Mesenteric fat pad (tissue), 1 donor: ENCODE results near the gene CARD18. TPM values are rescaled to one million over a fixed set of nuclear protein-coding genes. Genes with fewer than 3 reads are reported as not detected.

Source experiments
- DNase-seq: peaks from one replicate; pipeline ENCODE4 v3.0.0-alpha.2; 2020; ENCODE audit warnings: low spot score
- long read RNA-seq: library from polyadenylated mRNA; unstranded; transcript quantifications from one replicate; pipeline ENCODE4 v2.0.0, GENCODE V29; 2020
- total RNA-seq: library from RNA; stranded (reverse); fragmentation: NEBNext Ultra II Directional; extraction: Animal tissue kit (Norgen Biotek cat#: 25700); gene quantifications from one replicate; pipeline ENCODE4 v1.2.1, GENCODE V29; 2021
- donor health status: DM: yes; HTN: yes; CAD: no.

CARD18 gene
- total RNA-seq, result not detected
- long read RNA-seq, result 0 reads

GRCh38 chr11:105139669-105140068 is at the start of gene CARD18:
Gene CARD18, minus strand, starts transcription at chr11:105139769. Its CDS starts 43 bp downstream, at chr11:105139726.
- no peak for DNase-seq

GRCh38 chr11:105183987-105184386 is 44.4 kb upstream of the CARD18 start:
- DNase-seq, result no peak

- DNase-seq, result no peak
These were observed 43.9 kb upstream of the CARD18 start for GRCh38 chr11:105183426-105183825.

DNA sequence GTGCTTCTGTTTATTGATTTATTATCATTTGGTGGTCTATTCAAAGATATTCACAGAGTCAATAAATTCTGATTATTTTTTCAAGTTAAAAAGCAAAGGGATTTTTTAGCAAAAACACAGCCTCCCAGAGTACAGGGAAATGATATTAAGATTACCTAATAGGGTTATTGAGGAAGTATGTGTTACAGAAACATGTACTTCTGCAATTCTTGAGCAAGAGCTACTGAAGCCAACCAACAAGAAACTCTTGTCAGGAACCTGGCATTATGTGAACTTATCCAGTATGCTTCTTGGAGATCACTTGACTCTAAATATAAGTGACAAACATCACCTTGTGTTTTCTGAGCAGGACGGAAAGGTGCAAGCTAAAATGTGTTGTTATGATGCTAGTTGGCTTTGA is 42.0 kb upstream of the CARD18 start:
- no peak for DNase-seq

DNA sequence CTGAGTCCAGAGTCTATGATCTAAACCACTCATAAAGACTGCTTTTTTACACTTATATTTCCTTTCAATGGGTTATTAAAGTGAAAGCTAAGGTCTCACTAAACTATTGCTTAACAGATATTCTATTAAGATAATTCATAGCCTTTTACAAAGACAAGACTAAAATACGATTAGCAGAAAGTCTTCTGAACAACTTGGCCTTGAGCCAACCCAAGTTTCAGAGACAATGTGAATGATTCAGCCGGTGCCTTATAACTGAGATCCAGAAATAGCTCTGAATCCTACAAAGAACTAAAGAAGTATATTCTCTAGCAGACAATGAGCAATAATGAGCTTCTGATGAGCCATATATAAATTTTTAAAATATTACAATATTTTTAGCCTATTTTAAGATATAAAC is 41.5 kb upstream of the CARD18 start:
- DNase-seq, result no peak

DNA sequence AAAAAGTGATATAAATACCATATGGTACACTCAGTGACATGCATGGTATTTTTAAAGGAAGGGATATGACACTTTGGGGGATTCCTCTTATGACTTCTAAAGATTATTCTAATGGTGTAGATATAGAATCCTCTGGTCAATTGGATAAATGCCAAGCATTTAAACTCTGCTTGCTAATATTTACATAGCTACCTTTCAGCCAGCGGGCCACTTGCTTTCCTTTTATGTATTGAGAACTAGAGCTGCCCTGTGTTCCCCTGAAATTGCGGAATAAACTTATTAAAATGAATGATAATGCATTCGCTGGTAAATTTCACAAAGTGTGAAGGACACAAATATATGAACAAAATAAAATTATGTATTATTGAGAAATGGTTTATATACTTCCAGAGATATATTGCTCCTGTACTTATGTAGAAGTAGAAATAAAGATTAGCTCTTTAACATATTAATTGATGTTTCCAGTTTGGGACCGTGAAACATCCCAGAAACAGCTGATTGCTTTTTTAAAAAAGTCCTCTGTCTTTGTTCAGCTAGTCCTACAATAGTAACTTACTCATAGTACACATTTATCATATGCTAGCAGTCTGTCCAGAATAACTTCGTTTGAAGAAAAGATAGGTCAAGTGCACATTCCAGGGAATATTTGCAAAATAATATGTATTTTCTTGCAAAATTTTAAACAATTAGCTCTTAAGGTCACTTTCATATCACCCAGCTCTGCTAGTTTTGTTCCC is 40.1 kb upstream of the CARD18 start:
- no peak for DNase-seq

- DNase-seq, result no peak
These were observed 38.1 kb upstream of the CARD18 start for GRCh38 chr11:105177658-105178057.

DNA sequence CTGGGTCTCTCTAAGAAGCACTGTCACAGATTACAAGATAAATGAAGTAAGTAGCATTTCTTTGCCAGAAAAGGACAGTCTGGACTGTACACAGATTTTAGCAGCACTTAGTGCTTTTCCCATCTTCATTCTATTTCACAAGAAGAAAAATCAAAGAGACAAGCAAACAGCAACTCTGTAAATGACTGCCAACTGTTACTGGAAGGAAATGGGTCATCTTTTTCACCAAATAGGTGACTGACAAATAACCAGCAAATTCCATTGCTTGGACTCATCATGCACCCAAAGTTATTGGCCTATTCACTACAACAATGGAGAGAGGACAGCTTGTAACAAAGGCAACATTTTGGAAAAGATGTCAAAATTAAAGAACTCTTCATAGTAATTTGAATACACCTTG is 28.9 kb upstream of the CARD18 start:
- no peak for DNase-seq

- DNase-seq, result no peak
These were observed 27.7 kb upstream of the CARD18 start for GRCh38 chr11:105167244-105167643.

- no peak for DNase-seq
These were observed 24.6 kb upstream of the CARD18 start for GRCh38 chr11:105164208-105164607.

- no peak for DNase-seq
These were observed 22.9 kb upstream of the CARD18 start for GRCh38 chr11:105162506-105162905.

- no peak for DNase-seq
These were observed 18.9 kb upstream of the CARD18 start for GRCh38 chr11:105158436-105158835.

- no peak for DNase-seq
These were observed 17.2 kb upstream of the CARD18 start for GRCh38 chr11:105156720-105157119.

GRCh38 chr11:105156231-105156630 is 16.7 kb upstream of the CARD18 start:
- DNase-seq, result no peak

DNA sequence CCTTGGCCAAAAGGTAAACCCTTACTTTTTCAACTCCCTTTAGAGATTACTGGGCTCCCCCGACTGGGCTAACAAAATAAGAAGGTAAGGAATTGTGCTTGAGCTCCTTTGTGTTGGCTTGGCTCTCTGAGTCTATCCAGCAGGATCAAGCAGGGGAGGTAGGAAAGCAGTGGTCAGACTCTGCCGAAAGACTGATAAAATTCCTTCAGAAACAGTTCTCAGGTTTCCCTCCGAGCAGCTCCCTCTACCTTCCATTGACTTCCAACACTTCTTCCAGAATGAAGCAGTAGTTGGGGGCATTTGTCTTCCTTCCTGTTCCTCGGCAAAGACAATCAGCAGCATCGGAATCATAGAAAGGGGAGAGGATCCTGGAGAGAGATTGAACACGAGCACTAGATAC is 16.1 kb upstream of the CARD18 start:
- DNase-seq, result no peak

- no peak for DNase-seq
These were observed 13.8 kb upstream of the CARD18 start for GRCh38 chr11:105153392-105153791.

DNA sequence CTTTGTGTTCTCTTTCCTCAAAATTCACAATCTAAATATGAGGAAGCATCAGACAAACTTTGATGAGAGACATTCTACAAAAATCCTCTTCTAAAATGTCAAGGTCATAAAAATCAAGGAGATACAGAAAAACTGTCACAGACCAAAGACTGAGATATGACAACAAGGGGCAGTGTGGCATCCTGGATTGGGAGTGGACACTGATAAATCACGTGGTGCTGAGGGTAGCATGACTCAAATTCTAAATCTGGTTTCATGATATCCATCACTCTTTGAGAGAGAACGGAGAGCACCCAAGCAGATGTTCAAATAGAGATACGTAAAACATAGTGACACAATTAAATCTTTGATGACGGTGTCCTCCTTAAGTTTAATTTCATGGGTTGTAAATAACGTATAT is 13.0 kb upstream of the CARD18 start:
- DNase-seq, result no peak

- no peak for DNase-seq
These were observed 12.5 kb upstream of the CARD18 start for GRCh38 chr11:105152021-105152512.

DNA sequence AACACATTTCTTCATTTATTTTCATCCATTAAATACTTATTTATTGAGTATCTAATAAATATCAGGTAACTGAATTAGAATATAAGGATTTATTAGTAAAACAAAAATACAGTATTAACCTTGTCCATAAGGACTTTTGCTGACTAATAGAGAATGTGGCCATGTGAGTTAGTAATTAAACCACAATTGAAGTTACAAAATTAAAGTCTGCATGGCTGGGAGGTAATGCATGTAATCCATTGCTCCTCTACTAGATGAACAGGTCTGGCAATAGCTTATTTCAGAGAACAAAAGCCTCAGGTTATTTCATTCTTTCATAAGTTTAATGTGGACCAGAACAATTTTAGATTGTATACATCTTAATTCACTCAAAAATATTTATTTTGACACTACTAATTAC is 9.9 kb upstream of the CARD18 start:
- DNase-seq, result no peak

DNA sequence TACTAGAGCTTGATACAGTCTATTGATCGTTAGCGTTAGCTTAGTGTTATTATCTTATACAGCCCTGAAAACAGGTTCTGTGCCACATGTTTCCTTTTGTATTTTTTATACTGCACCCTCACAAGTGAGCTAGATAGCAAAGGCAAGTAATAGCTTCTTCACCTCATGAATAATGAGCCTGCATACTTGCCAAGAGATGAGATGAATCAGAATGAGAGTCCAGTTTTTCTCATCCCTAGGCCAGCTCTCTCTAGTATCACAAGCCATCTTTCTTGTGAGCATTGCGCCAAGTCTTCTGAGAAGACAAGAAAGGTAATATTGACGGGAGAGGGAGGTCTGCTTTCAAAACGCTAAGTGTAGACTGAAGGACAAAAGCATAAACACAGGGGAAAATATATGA is 8.7 kb upstream of the CARD18 start:
- DNase-seq, result no peak

- DNase-seq, result no peak
These were observed 5.3 kb upstream of the CARD18 start for GRCh38 chr11:105144887-105145286.

- no peak for DNase-seq
These were observed 2.6 kb upstream of the CARD18 start for GRCh38 chr11:105142167-105142566.

DNA sequence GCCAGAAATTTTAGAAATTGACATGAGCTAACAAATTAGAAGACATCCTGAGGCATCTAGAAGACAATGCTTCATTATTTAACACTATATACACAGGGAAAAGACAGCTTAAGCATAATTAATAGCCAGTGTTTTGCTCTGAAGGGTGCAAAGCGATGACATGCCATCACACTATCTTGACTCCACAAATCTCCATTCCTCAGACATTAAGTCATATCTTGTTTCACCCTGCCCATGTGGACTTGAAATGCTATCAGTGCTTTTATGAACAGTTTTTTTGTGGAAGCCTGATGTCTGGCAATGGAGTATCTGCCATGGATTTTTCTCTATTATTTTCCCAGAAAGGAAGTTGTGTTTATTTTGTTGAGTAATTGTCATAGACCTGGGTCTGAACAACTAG is 2.3 kb downstream of the CARD18 start:
- DNase-seq, result no peak
